Mononuclear cell (primary cell): ENCODE results near the gene ATP11A. TPM values are rescaled to one million over a fixed set of nuclear protein-coding genes. Genes with fewer than 3 reads are reported as not detected.
"Not testable (repeated sequence)": the region's sequence is repeated elsewhere in the genome, so short reads cannot be mapped to it uniquely, and the experiment has no call there.

Experiments
- H3K27me3 ChIP-seq: 2 replicates; pipeline ENCODE4 v1.6.0; 2011; ENCODE audit warnings: low read length, control low read depth; ENCODE audit not compliant: insufficient read depth
- H3K4me1 ChIP-seq: 2 replicates; pipeline ENCODE4 v1.5.1; 2011; ENCODE audit warnings: mild to moderate bottlenecking, low read length, control low read depth; ENCODE audit not compliant: insufficient read depth
- H3K4me3 ChIP-seq: 2 replicates; pipeline ENCODE4 v1.5.1; 2011; ENCODE audit warnings: mild to moderate bottlenecking, low read length, moderate library complexity
- H3K9me3 ChIP-seq: 2 replicates; pipeline ENCODE4 v1.5.1; 2011; ENCODE audit warnings: low read depth, mild to moderate bottlenecking, control low read depth, low read length
- total RNA-seq: library from RNA; depleted of rRNA; stranded (reverse); fragments of >200 nt; gene quantifications from one replicate; pipeline ENCODE4 v1.2.3, GENCODE V29; 2012

The ATP11A gene
- total RNA-seq, 1 donor = 24.9 TPM

- Histone ChIP-seq H3K27me3 (no peaks in the 10 kb centered on the region), H3K9me3 (no peaks in the 10 kb centered on the region), H3K4me1 (no peaks in the 10 kb centered on the region), H3K4me3 (no peak overlapping the region)
Observed at GRCh38 chr13:112793545-112794445, 104.0 kb downstream of the ATP11A start.

- Histone ChIP-seq H3K4me1 (no peaks in the 10 kb centered on the region), H3K9me3 (no peaks in the 10 kb centered on the region), H3K27me3 (no peaks in the 10 kb centered on the region), H3K4me3 (no peak overlapping the region)
Observed at GRCh38 chr13:112795277-112795676, 105.4 kb downstream of the ATP11A start.

- no peaks in the 10 kb centered on the region for H3K27me3 ChIP-seq
- H3K9me3 ChIP-seq = no peaks in the 10 kb centered on the region
- H3K4me1 ChIP-seq = no peaks in the 10 kb centered on the region
- H3K4me3 ChIP-seq = no peak overlapping the region
Observed at GRCh38 chr13:112796190-112796915, 106.5 kb downstream of the ATP11A start.

- H3K27me3 ChIP-seq = no peaks in the 10 kb centered on the region
- no peaks in the 10 kb centered on the region for H3K9me3 ChIP-seq
- H3K4me1 ChIP-seq = no peaks in the 10 kb centered on the region
- H3K4me3 ChIP-seq = no peak overlapping the region
Observed at GRCh38 chr13:112799394-112799793, 109.6 kb downstream of the ATP11A start.

GRCh38 chr13:112800057-112800456, 110.2 kb downstream of the ATP11A start:
- H3K27me3 ChIP-seq = no peaks in the 10 kb centered on the region
- H3K4me1 ChIP-seq = no peaks in the 10 kb centered on the region
- H3K9me3 ChIP-seq = no peaks in the 10 kb centered on the region
- no peak overlapping the region for H3K4me3 ChIP-seq

GRCh38 chr13:112800807-112801206, 111.0 kb downstream of the ATP11A start:
- not testable (repeated sequence) for H3K4me3 ChIP-seq, H3K4me1 ChIP-seq, H3K27me3 ChIP-seq, H3K9me3 ChIP-seq

- Histone ChIP-seq H3K4me3 (no peak overlapping the region), H3K9me3 (no peaks in the 10 kb centered on the region), H3K4me1 (no peaks in the 10 kb centered on the region), H3K27me3 (no peaks in the 10 kb centered on the region)
Observed at GRCh38 chr13:112802802-112803195, 113.0 kb downstream of the ATP11A start.

GRCh38 chr13:112803422-112803821, 113.6 kb downstream of the ATP11A start:
- no peaks in the 10 kb centered on the region for H3K9me3 ChIP-seq
- H3K27me3 ChIP-seq = no peaks in the 10 kb centered on the region
- no peak overlapping the region for H3K4me3 ChIP-seq
- no peaks in the 10 kb centered on the region for H3K4me1 ChIP-seq

GRCh38 chr13:112804374-112804773, 114.5 kb downstream of the ATP11A start:
- no peaks in the 10 kb centered on the region for H3K4me1 ChIP-seq
- H3K9me3 ChIP-seq = no peaks in the 10 kb centered on the region
- H3K4me3 ChIP-seq = no peak overlapping the region

GRCh38 chr13:112806739-112807652, 117.2 kb downstream of the ATP11A start:
- H3K4me1 ChIP-seq = no peaks in the 10 kb centered on the region
- H3K27me3 ChIP-seq = no peaks in the 10 kb centered on the region
- H3K4me3 ChIP-seq = no peak overlapping the region
- H3K9me3 ChIP-seq = no peaks in the 10 kb centered on the region

More at GRCh38 chr13:112804374-112804773, 114.5 kb downstream of the ATP11A start:
- no peaks in the 10 kb centered on the region for H3K27me3 ChIP-seq

GRCh38 chr13:112807653-112808376, 118.0 kb downstream of the ATP11A start:
- Histone ChIP-seq H3K4me1 (no peaks in the 10 kb centered on the region), H3K4me3 (no peak overlapping the region), H3K27me3 (no peaks in the 10 kb centered on the region), H3K9me3 (no peaks in the 10 kb centered on the region)

GRCh38 chr13:112808377-112809140, 118.7 kb downstream of the ATP11A start:
- H3K9me3 ChIP-seq = no peaks in the 10 kb centered on the region

GRCh38 chr13:112809332-112810315, 119.8 kb downstream of the ATP11A start:
- Histone ChIP-seq H3K9me3 (no peaks in the 10 kb centered on the region), H3K4me3 (no peak overlapping the region), H3K27me3 (no peaks in the 10 kb centered on the region), H3K4me1 (no peaks in the 10 kb centered on the region)

More at GRCh38 chr13:112808377-112809140, 118.7 kb downstream of the ATP11A start:
- Histone ChIP-seq H3K4me3 (no peak overlapping the region), H3K27me3 (no peaks in the 10 kb centered on the region), H3K4me1 (no peaks in the 10 kb centered on the region)
